Right lung (tissue), 5 donors: ENCODE results near the gene INPP5A. TPM values are rescaled to one million over a fixed set of nuclear protein-coding genes. Genes with fewer than 3 reads are reported as not detected.
"Not testable (repeated sequence)": the region's sequence is repeated elsewhere in the genome, so short reads cannot be mapped to it uniquely, and the experiment has no call there.

Experiments used
- DNase-seq, 2 donors: peaks; one replicate each; pipeline ENCODE4 v3.0.0-alpha.2; 2013
- polyA plus RNA-seq, 5 donors: library from polyadenylated mRNA; unstranded; fragments of 120-200 nt; gene quantifications; one replicate each; pipeline versions ENCODE4 v1.2.1 to v1.2.3, GENCODE V29; 2013; ENCODE audit warnings: inconsistent platforms in 1 of 5, low replicate concordance in 1 of 5; ENCODE audit not compliant: insufficient read length in 5 of 5, insufficient read depth in 1 of 5

Gene INPP5A
- polyA plus RNA-seq, 5 donors = 27.7 to 41.7 (median 35.5) TPM

GRCh38 chr10:132502544-132503300 lies 34.9 kb upstream of the INPP5A start:
- DNase-seq = no peak

- no peak for DNase-seq
Measured at GRCh38 chr10:132503581-132504421, 33.8 kb upstream of the INPP5A start.

GRCh38 chr10:132504501-132505272 lies 32.9 kb upstream of the INPP5A start:
- DNase-seq = no peak

- DNase-seq = not testable (repeated sequence)
Measured at GRCh38 chr10:132505546-132505945, 32.0 kb upstream of the INPP5A start.

GRCh38 chr10:132506711-132507408 lies 30.7 kb upstream of the INPP5A start:
- DNase-seq = no peak

GRCh38 chr10:132507409-132507955 lies 30.1 kb upstream of the INPP5A start:
- no peak for DNase-seq

- DNase-seq = no peak
Measured at GRCh38 chr10:132507956-132508490, 29.6 kb upstream of the INPP5A start.

GRCh38 chr10:132508581-132509443 lies 28.8 kb upstream of the INPP5A start:
- no peak for DNase-seq

- DNase-seq = no peak
Measured at GRCh38 chr10:132509506-132510173, 27.9 kb upstream of the INPP5A start.

GRCh38 chr10:132510174-132510611 lies 27.4 kb upstream of the INPP5A start:
- DNase-seq = no peak

- no peak for DNase-seq
Measured at GRCh38 chr10:132511121-132512051, 26.2 kb upstream of the INPP5A start.

- DNase-seq = no peak
Measured at GRCh38 chr10:132512052-132512442, 25.5 kb upstream of the INPP5A start.

GRCh38 chr10:132512693-132513345 lies 24.8 kb upstream of the INPP5A start:
- DNase-seq = no peak

GRCh38 chr10:132514821-132515520 lies 22.6 kb upstream of the INPP5A start:
- DNase-seq = no peak

- no peak for DNase-seq
Measured at GRCh38 chr10:132515811-132516726, 21.5 kb upstream of the INPP5A start.
